Cerebellar nuclear complex (tissue), 1 donor: ENCODE measurements around the gene CETP.
"Not testable (repeated sequence)": the region's sequence is repeated elsewhere in the genome, so short reads cannot be mapped to it uniquely, and the experiment has no call there.

Experiments
- DNase-seq, 2 experiments: peaks; one replicate each; lab custom pipeline; 2025; lab: John Stamatoyannopoulos, UW

CETP gene

GRCh38 chr16:56933828-56934598 lies 27.7 kb upstream of the CETP start:
- DNase-seq, result no peak

- DNase-seq, result not testable (repeated sequence)
These were observed 27.1 kb upstream of the CETP start for GRCh38 chr16:56934599-56935145.

GRCh38 chr16:56935201-56935600 lies 26.5 kb upstream of the CETP start:
- no peak for DNase-seq

GRCh38 chr16:56936491-56936890 lies 25.3 kb upstream of the CETP start:
- no peak for DNase-seq

- no peak for DNase-seq
These were observed 24.8 kb upstream of the CETP start for GRCh38 chr16:56936950-56937349.

GRCh38 chr16:56938664-56939513 lies 22.9 kb upstream of the CETP start:
- DNase-seq, result no peak

- DNase-seq, result no peak
These were observed 21.9 kb upstream of the CETP start for GRCh38 chr16:56939801-56940200.

- DNase-seq, result no peak
These were observed 20.7 kb upstream of the CETP start for GRCh38 chr16:56941092-56941491.

- no peak for DNase-seq
These were observed 19.9 kb upstream of the CETP start for GRCh38 chr16:56941856-56942331.

- no peak for DNase-seq
These were observed 17.9 kb upstream of the CETP start for GRCh38 chr16:56943761-56944375.

- no peak for DNase-seq
These were observed 16.6 kb upstream of the CETP start for GRCh38 chr16:56944954-56945839.

- DNase-seq, result no peak
These were observed 15.8 kb upstream of the CETP start for GRCh38 chr16:56945847-56946527.

- DNase-seq, result no peak
These were observed 14.8 kb upstream of the CETP start for GRCh38 chr16:56946767-56947603.

- no peak for DNase-seq
These were observed 14.2 kb upstream of the CETP start for GRCh38 chr16:56947604-56947995.

- DNase-seq, result no peak
These were observed 13.5 kb upstream of the CETP start for GRCh38 chr16:56948234-56948633.

GRCh38 chr16:56950051-56950450 lies 11.7 kb upstream of the CETP start:
- no peak for DNase-seq

GRCh38 chr16:56950455-56950854 lies 11.3 kb upstream of the CETP start:
- no peak for DNase-seq

- DNase-seq, result no peak
These were observed 10.6 kb upstream of the CETP start for GRCh38 chr16:56950881-56951771.

- no peak for DNase-seq
These were observed 8.7 kb upstream of the CETP start for GRCh38 chr16:56953006-56953405.
